Upper lobe of right lung (tissue), 1 donor: ENCODE measurements around the gene ZNF205. TPM values are rescaled to one million over a fixed set of nuclear protein-coding genes. Genes with fewer than 3 reads are reported as not detected.

Experiments
- ATAC-seq: fragments of 200-7000 bp; cut with Tn5 transposase; one replicate; pipeline ENCODE4 v1.9.1; 2020; ENCODE audit warnings: mild to moderate bottlenecking, moderate library complexity
- DNase-seq: peaks from one replicate; pipeline ENCODE4 v3.0.0-alpha.2; 2020
- H3K27ac ChIP-seq: fragments of 200-600 bp; one replicate; pipeline ENCODE4 v1.8.0; 2022
- H3K27me3 ChIP-seq: fragments of 200-600 bp; one replicate; pipeline ENCODE4 v1.8.0; 2022; ENCODE audit warnings: mild to moderate bottlenecking
- H3K36me3 ChIP-seq: fragments of 200-600 bp; one replicate; pipeline ENCODE4 v1.8.0; 2022
- H3K4me1 ChIP-seq: fragments of 200-600 bp; one replicate; pipeline ENCODE4 v1.8.0; 2022
- H3K4me3 ChIP-seq: fragments of 200-600 bp; one replicate; pipeline ENCODE4 v1.8.0; 2022; ENCODE audit warnings: mild to moderate bottlenecking
- H3K9me3 ChIP-seq: fragments of 200-600 bp; one replicate; pipeline ENCODE4 v1.8.0; 2022
- intact Hi-C: fragments of 100-400 bp; cut with DNase I; formaldehyde crosslinking; loops from one replicate; pipeline ENCODE4 v1.11.0; 2022
- total RNA-seq: library from RNA; stranded (reverse); fragmentation: NEBNext Ultra II Directional; extraction: Animal tissue kit (Norgen Biotek cat#: 25700); gene quantifications from one replicate; pipeline ENCODE4 v1.2.1, GENCODE V29; 2021
- TF ChIP-seq, protein P1 (sequence below): fragments of 200-600 bp; IDR thresholded peaks from one replicate; pipeline ENCODE4 v1.8.0; 2022; ENCODE audit warnings: antibody characterized with exemption
- donor health status: DM: no; HTN: yes; CAD: no; lungs with severe emphysema.

The ZNF205 gene
- total RNA-seq, 1 donor from 2014 or later = 11.7 TPM

GRCh38 chr16:3099395-3099731, 13.0 kb upstream of the ZNF205 start:
- no peak overlapping the region for H3K4me3 ChIP-seq
- TF ChIP-seq, protein P1, sequence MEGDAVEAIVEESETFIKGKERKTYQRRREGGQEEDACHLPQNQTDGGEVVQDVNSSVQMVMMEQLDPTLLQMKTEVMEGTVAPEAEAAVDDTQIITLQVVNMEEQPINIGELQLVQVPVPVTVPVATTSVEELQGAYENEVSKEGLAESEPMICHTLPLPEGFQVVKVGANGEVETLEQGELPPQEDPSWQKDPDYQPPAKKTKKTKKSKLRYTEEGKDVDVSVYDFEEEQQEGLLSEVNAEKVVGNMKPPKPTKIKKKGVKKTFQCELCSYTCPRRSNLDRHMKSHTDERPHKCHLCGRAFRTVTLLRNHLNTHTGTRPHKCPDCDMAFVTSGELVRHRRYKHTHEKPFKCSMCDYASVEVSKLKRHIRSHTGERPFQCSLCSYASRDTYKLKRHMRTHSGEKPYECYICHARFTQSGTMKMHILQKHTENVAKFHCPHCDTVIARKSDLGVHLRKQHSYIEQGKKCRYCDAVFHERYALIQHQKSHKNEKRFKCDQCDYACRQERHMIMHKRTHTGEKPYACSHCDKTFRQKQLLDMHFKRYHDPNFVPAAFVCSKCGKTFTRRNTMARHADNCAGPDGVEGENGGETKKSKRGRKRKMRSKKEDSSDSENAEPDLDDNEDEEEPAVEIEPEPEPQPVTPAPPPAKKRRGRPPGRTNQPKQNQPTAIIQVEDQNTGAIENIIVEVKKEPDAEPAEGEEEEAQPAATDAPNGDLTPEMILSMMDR = no peak
- intact Hi-C loops = no loop called here
- DNase-seq (no peak), ATAC-seq (no peak)
- H3K36me3 ChIP-seq = no peaks in the 10 kb centered on the region
- no peaks in the 10 kb centered on the region for H3K9me3 ChIP-seq
- peaks cover 21% of the 10 kb centered on the region for H3K4me1 ChIP-seq
- no peaks in the 10 kb centered on the region for H3K27me3 ChIP-seq
- no peak overlapping the region for H3K27ac ChIP-seq

- TF ChIP-seq, protein P1 = no peak
- H3K4me1 ChIP-seq = peaks cover 21% of the 10 kb centered on the region
- intact Hi-C loops = no loop called here
- DNase-seq (peak; percentile 97), ATAC-seq (peak; percentile 98)
- peak overlapping the region; percentile 35 for H3K4me3 ChIP-seq
- H3K27me3 ChIP-seq = no peaks in the 10 kb centered on the region
- H3K36me3 ChIP-seq = no peaks in the 10 kb centered on the region
- H3K9me3 ChIP-seq = no peaks in the 10 kb centered on the region
- H3K27ac ChIP-seq = no peak overlapping the region
Measured at GRCh38 chr16:3099732-3100499, 12.5 kb upstream of the ZNF205 start.

DNA sequence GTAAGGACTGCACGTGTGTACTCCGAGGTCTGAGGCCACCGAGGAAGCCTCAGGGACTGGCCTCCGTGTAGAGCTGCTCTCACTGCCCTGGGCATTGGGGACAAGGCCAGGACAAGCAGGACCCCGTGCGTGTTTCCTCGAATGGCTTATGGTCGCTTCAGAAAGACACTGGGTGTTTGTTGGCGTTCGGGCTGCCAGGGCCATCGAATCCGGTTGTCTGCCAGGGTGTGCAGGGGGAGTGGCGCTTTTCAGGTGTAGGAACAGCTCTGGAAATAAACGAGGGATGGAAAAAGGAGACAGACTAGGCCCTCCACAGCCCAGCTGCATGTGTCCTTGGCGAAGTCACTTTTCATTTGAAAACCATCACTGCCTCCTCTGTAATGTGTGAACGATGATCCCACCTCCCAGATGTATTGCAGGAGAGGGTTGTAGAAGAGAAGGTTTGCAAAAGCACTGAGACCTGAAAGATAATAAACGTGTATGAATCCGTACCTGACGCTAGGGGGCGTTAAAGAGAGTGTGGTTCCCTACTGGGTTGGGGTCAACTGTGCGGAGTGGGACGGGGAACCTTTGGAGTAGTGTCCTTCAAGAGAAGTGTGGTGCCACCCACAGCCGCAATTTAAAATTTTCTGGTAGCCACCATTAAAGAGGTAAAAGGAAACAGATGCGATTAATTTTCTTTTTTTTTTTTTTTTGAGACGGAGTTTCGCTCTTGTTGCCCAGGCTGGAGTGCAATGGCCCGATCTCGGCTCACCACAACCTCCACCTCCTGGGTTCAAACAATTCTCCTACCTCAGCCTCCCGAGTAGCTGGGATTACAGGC, 11.2 kb upstream of the ZNF205 start:
- Histone ChIP-seq H3K4me1 (peaks cover 29% of the 10 kb centered on the region), H3K27ac (peak overlapping the region; percentile 79), H3K9me3 (no peaks in the 10 kb centered on the region), H3K4me3 (peak overlapping the region; percentile 17), H3K27me3 (no peaks in the 10 kb centered on the region), H3K36me3 (no peaks in the 10 kb centered on the region)
- DNase-seq = no peak
- peak; percentile 11 for ATAC-seq
- TF ChIP-seq, protein P1 = peak; percentile 52
- intact Hi-C loops = no loop called here

GRCh38 chr16:3101841-3102470, 10.4 kb upstream of the ZNF205 start:
- no peaks in the 10 kb centered on the region for H3K36me3 ChIP-seq
- no peaks in the 10 kb centered on the region for H3K9me3 ChIP-seq
- peaks cover 31% of the 10 kb centered on the region for H3K4me1 ChIP-seq
- TF ChIP-seq, protein P1 = no peak
- DNase-seq (no peak), ATAC-seq (no peak)
- no peak overlapping the region for H3K4me3 ChIP-seq
- no peaks in the 10 kb centered on the region for H3K27me3 ChIP-seq
- intact Hi-C loops = no loop called here
- peak overlapping the region; percentile 79 for H3K27ac ChIP-seq

DNA sequence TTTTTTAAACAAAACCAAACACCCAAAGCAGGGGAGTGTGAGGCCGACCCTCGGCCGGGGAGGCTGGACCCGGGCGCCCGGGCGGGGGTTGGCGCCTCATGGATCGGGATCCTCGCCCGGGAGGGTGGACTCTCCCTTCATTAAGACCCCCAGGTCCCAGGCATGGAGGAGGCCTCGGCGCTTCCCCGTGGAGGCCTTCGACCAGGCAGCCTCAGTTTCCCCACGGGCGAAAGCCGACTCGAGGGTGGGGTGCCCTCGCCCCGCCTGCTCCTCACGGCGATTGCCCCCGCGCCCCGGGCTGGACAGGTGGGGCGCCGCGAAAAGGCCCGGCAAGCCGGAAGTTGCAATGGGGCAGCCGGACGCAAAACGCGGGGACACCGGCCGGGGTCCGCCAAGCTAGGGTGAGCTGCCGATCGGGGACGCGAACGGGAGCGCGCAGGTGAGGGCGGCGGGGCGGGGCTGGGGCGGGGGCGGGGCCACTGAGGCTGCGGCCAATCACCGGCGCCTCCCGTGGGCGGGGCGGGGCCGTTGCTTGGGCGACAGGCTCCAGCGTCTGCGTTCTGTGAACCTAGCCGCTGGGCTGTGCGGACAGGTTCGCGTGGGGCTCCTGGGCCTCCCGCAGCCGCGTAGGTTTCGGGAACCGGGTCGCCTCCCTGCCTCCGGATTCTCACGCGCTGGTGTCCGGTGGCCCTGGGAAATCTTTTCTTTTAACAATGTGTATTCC, 6.0 kb upstream of the ZNF205 start:
- DNase-seq (peak; percentile 96), ATAC-seq (peak; percentile 99)
- Histone ChIP-seq H3K27me3 (no peaks in the 10 kb centered on the region), H3K4me3 (peak overlapping the region; percentile 71), H3K9me3 (no peaks in the 10 kb centered on the region), H3K4me1 (peaks cover 18% of the 10 kb centered on the region), H3K27ac (peak overlapping the region; percentile 95), H3K36me3 (no peaks in the 10 kb centered on the region)
- intact Hi-C loops = no loop called here
- TF ChIP-seq, protein P1 = no peak
